Activated T-cell treated with anti-CD3 and anti-CD28 coated beads for 24 hours (primary cell): ENCODE measurements around the gene DSTN.
A peak's percentile ranks its signal among the peaks of the same experiment; 100 is the strongest.

Experiments
- DNase-seq: peaks from one replicate; pipeline ENCODE4 v3.0.0-alpha.2; 2020; ENCODE audit warnings: low read depth

Gene DSTN

DNA sequence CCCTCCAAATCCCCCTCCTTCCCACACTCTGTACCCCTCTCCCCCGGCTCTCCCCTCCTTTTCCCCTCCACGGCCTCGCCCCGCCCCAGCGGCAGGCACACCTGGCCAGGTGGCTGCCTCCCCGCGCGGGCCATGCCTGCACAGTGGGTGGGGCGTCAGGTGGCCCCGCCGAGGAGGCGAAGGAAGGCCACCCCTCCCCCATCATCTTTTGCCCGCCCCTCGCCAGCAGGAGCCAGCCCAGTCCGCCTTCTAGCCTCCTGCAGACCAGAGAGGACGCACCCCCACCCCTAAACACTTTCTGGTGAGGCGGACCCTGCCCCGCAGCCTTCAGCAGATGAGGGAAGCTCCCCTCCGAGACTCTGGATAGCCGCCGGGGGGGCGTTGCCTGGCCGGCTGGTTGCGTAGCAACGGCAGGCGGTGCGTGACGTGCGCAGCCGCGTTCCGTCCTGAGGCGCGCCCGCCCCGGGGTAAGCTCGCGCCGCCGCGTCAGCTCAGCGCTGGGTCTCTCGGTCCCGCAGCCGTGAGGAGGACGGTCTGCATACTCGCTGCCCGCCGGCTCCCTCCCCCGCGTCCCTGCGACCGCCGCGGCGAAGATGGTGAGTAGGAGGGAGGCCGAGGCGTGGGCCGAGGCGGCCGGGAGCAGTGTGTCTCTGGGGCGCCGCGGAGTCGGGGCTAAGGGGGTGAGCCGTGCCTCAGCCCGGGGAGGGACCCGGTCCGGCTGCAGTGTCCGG, at the start of gene DSTN:
Gene DSTN, plus strand, starts transcription at position 460 of the 731 bp plus-strand sequence. Its CDS starts 134 bp downstream, at position 594.
- peak; percentile 84 for DNase-seq

DNA sequence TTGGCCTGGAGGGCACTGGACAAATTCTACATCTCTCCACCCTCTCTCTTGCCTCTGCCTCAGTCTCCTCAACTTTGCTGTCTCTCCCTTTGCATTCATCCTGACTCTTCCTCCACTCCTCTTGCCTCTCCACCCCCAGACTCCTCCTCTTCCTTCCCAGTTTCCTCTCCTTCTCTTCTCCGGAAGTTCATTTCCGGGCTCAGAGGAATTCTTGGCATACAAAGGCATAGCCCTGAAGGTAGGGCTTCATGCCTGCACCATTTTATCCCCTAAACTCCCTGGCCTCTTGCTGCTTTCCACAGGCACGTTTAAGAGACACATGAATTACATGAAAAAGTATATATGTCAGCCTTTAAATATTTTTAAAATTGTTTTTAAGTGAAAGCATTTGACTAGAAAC, 49.3 kb upstream of the DSTN start:
- no peak for DNase-seq

DNA sequence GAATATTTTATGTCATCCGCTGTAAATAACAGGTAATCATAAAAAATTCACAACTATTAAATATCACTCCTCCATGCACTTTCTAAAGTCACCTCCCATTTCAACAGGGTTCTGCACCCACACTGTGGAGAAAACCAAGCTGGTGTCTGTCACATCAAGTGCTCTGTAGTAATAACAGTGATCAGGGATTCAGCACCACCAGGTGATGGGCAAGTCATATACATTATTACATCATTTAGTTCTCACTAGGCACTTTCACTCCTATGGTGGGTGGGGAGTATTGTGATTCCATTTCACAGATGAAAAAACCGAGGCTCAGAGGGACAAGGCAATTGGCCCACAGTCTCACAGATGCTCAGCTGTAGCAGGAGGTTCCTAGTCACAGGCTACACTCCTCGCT, 47.3 kb upstream of the DSTN start:
- DNase-seq = no peak

DNA sequence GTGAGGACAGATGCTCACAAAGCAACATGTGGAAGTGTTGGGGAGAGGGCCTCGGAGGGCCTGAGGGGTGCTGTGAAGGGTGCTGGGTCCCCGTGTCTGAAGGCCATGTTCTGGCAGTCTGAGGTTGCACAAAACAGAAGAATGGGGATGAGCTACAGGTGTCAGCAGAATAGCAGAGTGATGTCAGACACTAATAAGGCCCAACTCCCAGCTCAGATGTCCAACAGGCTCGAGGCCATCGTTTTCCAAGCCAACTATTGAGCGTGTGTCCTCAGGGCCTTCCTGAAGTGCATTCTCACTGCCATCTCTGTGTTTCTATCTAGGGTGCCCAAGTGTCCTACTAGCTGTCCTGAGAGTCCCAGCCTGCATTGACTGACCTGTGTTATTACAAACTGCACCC, 46.5 kb upstream of the DSTN start:
- no peak for DNase-seq

DNA sequence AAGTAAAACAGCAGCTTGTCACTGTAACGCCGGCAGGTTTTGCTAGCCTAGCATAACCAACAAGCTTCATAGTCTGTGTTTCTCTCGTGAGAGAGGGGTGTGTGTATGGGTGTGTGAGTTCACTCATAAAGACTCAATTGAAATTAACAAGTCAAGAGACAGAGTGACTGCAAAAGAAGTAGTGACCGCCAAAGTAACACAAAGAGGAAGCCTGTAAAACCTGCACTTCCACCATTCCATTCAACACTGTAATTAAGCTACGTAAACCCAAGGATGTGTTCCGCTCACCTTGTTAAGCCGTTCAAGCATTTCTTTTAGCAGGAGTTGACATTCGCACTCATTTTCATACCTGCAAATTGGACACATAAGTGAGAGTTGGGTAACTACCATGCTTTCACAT, 45.3 kb upstream of the DSTN start:
- no peak for DNase-seq

DNA sequence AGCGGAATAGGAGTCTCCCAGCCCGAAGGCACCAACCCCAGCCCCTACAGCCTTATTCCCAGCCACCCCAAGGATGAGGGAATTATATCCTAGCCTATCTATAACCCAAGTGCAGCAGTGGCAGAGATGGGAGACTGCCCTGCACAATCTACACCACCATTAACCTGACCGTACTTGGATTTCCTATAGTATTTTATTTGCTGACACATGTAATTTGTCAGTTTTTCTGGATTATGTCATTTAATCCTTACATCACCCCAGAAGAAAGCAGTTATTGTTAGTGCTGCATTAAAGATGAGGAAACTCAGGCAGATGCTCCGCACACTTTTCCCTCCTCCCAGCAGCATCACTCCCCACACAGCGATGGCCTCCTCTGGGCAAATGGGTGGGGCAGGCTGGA, 44.7 kb upstream of the DSTN start:
- DNase-seq = no peak

DNA sequence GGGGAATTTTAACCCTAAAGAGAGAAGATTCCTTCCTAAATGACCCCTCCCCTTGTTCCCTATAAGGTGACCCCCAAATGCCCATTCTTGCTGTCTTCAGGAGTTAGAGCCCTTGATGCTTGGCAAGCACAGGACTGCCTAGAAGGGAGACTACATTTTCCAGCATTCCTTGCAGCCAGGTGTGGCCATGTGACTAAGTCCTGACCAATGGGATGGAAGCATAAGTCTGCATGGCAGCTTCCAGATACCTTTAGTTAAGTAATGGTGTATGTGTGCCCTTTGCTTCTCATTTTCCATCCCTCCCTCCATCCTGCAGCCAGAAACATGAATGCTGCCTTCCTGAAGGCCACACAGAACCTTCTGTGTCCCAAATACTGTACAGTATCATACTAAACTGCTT, 44.2 kb upstream of the DSTN start:
- DNase-seq = no peak

DNA sequence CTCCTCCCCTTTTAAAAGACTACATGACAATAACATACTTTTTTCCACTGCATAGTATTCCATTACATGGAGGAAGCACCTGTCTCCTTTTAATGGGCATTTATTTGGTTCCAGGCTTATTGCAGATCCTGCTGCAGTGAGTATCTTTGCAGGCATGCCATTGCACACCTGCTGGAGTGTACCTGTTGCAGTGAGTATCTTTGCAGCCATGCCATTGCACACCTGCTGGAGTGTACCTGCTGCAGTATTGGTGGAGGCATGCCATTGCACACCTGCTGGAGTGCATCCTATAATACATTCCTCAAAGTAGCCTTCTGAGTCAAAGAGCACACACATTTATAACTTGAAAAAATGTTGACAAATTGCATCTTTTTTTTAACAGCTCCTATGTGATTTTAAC, 40.3 kb upstream of the DSTN start:
- no peak for DNase-seq

DNA sequence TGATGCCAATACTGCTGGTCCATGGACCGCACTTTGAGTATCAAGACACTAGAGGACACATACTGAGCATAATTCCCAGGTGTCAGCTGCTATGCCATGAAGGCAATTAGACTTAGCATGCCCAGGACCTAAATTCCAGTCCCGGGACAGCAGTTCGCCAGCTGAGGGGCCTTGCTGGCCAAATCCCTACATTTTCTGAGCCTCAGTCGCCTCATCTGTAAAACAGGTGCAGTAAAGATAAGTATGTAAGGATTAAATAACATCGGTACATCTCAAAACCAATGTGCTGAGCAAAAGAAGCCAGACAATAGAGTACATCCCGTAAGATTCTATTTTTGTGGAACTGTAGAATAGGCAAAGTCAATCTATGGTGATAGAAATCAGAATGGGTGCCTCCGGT, 39.7 kb upstream of the DSTN start:
- no peak for DNase-seq

DNA sequence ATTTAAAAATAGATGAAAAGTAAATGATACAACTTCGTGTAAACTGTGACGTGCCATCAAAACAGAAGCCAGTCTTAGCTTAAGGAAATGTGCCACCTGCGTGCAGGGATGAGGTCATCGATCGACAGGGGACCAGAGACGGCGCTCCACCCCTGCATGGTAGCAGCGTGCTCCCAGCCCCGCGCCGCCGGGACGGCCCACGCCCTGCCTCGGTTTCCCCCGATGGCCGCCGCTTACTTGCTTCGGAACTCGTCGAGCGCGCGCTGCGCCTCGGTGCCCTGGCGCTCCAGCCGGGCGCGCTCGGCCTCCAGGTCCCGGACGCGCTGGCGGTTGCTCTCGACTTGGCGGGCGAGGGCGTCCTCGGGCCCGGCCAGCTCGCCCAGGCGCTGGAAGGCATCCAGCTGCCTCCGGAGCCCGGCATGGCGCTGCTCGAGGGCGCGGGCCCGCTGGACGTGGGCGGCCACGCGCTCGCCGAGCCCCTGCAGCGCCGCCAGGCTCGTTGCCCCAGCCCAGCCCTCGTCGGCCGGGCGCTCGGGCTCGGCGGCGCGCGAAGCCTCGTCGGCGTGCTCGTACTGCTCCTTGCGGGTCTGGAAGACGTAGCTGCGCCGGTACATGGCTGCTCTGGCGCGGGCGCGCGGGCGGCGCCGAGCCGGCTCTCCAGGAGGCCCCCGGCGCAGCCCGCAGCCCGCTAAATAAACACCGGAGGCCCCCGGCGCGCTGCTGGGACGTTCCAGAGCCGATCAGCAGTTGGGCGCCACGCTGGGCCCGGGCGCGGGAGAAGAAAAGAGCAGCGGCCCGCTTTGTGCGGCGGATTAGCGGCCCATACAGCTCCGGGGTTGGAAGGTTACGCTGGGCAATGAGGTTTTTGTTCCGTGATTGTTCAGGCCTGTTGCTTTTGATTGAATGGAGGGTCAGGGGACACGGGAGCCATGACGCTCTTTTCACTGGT, 38.9 kb upstream of the DSTN start, which contains the start of gene BFSP1:
Gene BFSP1, minus strand, starts transcription at position 664 of the 949 bp plus-strand sequence. Its CDS starts 50 bp downstream, at position 614.
- DNase-seq = peak; percentile 24

DNA sequence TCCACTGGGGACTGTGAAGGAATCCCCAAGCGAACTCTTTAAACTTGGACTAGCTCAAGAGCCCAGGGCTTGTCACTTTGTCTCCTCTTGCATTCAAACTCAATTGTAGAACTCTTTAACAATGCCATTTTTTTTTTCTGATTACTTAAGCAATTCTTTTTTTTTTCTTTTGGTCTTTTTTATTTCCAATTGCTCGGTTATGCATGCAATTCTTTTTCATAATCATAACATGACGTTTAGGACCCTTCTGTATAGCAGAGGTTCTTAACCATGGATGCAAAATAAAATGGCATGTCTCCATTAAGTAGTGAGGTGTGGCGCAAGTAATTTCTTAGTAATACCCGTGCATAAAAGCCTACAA, 38.2 kb upstream of the DSTN start:
- no peak for DNase-seq

DNA sequence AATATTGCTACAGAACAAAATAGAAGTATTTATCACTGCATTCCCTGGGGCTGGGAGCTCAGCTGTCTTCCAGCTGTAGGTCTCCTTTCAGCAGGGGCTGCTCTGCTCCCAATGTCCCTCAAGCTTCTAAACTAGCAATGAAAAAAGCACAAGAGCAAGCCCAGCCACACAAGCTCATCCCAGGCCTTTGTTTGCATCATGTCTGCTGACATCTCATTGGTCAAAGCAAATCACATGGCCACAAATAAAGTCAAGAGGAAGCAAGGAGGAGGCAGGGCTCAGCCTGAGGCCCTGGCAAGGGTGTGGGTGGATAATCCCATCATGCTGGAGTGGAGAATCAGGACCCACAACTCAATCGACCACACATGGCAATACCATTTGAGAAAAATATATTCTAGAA, 36.5 kb upstream of the DSTN start:
- no peak for DNase-seq

DNA sequence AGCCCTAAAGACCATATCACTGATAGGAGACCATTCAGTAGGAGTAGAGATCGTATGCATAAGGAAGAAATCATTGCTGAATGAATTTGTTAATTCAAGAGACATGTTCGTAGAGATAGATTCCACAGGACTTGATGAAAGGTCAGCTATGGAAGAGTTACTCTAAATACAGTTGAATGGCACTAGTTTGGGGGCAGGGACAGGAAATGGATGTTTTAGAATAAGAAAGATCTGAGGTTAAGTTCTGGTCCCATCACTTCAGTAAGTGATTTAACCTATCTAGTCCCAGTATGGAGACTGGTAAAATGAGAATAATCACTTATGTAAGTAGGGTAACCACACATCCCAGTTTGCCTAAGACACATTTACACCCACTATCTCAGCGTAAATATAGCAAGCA, 35.8 kb upstream of the DSTN start:
- no peak for DNase-seq

DNA sequence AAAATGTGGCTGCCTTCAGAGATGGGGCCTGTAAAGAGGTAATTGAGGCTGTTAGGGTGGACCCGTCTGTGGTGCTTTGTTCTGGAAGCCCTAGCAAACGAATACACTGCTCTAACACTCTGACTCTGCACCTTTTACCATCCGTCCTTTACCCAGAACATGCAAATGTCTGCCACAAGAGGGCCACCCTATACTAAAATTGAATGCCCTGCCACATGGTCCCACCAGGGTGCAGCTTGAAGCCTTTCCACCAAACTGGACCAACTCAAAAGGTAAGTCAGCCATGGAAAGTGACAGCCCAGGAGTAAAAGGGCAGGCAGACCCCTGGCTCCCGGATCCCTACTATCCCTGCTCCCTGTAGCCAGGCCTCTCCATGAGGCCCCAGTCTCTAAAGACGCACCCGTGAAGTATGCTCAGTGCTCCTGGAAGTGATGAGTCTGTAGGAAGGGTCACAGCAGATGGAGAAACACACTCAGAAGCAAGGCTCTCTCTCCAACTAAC, 32.9 kb upstream of the DSTN start:
- peak; percentile 59 for DNase-seq

DNA sequence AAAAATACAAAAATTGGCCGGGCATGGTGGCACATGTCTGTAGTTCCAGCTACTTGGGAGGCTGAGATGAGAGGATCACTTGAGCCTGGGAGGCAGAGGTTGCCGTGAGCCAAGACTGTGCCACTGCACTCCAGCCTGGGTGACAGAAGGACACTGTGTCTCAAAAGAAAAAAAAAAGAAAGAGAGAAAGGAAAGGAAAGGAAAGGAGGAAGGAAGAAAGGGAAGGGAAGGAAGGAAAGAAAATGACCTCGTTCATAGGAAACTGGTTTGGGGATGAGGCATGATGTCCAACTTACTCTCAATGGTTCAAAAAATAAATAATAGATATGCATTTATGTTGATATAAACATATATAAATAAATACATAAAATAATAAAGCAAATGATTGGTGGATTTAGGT, 31.9 kb upstream of the DSTN start:
- no peak for DNase-seq

DNA sequence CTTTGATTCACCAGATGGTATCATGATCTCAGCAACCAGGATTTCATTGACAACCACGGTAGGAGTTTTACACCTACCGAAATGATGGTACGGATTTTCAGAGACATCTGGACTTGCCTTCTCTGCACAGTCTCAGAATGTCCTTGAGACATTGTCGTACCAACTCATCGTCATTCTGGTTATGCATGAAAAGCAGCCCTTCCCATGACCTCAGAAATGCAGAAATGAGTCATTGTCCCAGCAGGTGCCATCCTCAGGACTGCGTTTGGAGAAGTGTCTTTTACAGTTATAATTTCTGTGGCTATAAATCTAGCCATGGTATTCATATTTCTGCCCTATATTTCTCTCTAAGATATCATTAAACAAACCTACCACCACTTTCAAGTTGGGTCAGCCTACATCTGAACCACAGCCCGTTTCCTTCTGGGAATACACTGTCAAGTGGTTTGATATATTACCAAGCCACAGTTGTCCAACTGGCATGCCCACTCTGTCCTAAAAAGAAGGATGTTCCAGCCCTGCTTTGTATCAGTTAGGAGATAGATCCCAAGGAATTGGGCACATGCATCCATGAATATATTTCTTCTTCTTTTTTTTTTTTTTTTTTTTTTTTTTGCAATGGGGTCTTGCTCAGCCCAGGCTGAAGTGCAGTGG, 31.2 kb upstream of the DSTN start:
- DNase-seq = no peak

DNA sequence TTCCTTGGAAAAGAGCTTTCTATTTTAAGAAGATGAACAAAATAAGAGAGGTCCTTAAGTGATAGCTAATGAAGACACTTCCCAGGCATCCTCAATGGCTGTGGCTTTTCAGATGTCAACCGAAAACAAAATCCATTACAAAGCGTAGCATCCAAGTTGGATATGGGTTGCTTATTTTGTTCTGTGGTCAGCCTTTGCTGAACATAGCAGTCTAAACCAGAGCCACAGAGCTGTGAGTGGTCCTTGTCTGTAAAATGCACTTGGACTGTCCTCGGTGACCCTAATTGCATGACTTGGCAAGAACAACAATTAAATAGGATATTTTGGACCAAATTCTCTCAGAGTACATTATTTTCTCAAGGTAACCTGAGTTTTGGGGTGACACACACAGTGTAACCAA, 28.3 kb upstream of the DSTN start:
- no peak for DNase-seq

DNA sequence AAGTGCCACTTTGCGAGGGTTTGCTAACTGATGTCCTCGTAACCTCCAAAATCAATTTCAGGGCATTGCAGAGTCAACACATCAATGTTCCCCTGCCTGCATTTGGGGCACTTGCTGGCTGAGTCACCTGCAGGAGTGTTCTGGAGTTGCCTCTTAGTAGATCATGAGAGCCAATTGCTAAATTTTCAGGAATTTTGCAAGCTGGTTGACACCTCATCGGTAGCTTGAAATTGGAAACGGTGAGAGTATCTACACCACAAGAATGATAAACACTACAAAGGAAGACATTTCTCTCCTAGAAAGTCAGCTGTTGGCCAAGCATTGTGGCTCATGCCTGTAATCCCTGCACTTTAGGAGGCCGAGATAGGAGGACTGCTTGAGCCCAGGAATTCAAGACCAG, 27.9 kb upstream of the DSTN start:
- DNase-seq = no peak

DNA sequence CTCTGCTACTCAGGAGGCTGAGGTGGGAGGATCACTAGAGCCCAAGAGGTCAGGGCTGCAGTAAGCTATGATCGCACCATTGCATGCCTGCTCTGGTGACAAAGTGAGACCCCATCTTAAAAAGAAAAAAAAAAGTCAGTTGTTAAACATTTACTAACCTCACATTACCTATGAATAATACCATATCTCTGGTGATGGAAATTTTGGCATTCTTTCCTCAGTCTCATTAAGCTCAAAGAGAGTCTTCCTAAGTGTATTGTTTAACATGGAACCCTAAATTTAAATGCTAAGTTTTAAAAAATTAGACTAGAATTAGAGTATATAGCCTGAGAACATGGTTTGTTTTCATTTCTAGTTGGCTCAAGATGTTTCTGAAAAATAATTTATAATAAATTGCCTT, 27.4 kb upstream of the DSTN start:
- no peak for DNase-seq

DNA sequence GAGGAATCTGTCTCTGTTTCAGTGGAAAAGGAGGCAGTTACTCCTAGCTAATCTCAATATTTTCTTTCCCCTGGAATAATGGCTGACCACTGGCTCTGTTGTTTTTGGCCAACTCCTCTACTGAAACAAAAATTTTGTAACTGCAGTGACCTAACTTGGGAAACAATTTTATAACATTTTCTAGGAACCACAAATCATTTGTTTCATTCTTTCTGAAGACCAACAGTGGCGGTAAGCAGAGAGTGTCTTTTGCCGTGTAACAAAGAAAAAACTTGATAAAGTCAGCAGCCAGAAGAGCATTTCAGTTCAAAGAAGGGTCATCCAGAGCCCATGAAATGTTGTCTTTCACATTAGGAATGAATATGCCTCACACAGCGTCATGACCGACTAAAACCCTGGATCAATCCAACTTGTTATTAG, 26.9 kb upstream of the DSTN start:
- no peak for DNase-seq

DNA sequence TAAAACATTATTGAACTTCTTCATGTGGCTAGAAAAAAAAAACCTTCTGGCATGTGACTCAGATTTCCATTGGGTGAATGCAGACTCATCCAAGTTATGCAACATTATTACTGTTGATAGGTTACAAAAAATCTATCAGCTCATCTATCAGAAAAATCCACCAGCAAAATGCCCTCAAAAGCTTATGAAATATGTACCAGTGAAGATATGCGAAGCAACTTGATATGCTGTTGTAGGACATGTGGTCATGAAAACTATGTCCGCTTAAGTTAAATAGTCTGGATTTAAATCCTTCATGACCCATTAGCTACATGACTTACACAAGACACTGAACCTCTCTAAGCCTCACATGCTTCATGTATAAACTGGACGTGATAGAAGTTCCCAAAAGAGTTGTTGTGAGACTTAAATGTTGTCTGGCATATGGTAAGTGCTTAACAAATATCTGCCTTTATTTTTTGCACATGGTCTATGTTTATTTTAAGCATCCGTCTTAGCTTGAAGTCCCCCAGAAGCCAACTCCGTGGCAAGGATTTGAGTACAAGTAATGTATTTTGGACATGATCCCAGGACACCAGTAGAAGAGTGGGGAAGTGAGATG, 26.2 kb upstream of the DSTN start:
- DNase-seq = no peak

DNA sequence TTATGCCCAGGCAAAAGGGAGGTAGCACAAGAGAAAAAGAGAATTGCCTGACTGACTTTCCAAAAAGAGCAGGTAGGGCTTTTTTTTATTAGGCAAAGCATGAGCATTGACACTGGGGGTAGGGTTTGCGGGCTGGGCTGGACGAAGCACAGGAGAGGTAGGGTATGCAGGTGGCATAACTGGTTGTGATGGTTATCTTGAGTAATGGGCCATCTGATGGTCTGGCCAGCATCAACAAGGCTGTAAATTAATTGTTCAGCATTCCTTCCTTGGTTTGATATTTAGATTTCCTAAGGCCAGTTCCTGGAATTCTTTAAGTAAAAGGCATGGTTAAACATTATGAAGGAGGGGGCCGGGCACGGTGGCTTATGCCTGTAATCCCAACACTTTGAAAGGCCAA, 24.7 kb upstream of the DSTN start:
- DNase-seq = no peak
